CD14-positive monocyte (primary cell): ENCODE measurements around the gene LPCAT1. TPM values are rescaled to one million over a fixed set of nuclear protein-coding genes. Genes with fewer than 3 reads are reported as not detected.

Source experiments
- DNase-seq, 3 donors: peaks; one replicate each; pipeline ENCODE4 v3.0.0-alpha.2; 2011 to 2022
- H2AFZ ChIP-seq: 2 replicates; pipeline ENCODE4 v1.6.0; 2012; ENCODE audit warnings: mild to moderate bottlenecking, low read depth, low read length, inconsistent platforms; ENCODE audit not compliant: insufficient read depth, poor library complexity, severe bottlenecking
- H3K27ac ChIP-seq, 2 donors: 1 replicate in 1 of 2; 2 replicates in 1 of 2; pipeline ENCODE4 v1.5.1; 2012 to 2013; ENCODE audit warnings: low read length in 2 of 2, control low read depth in 1 of 2, inconsistent platforms in 1 of 2, low read depth in 1 of 2, mild to moderate bottlenecking in 1 of 2
- H3K27me3 ChIP-seq, 2 donors: one replicate each; pipeline versions ENCODE4 v1.6.0 to v1.6.1; 2011 to 2013; ENCODE audit warnings: low read length in 2 of 2; ENCODE audit not compliant: control insufficient read depth in 2 of 2, insufficient read depth in 2 of 2
- H3K36me3 ChIP-seq, 2 donors: replicated peaks in 1 of 2; 1 replicate in 1 of 2; 2 replicates in 1 of 2; pipeline versions ENCODE4 v1.5.1 to v1.6.1; 2012 to 2013; ENCODE audit warnings: low read length in 2 of 2, control low read depth in 1 of 2, inconsistent platforms in 1 of 2, mild to moderate bottlenecking in 1 of 2; ENCODE audit not compliant: insufficient read depth in 2 of 2, control insufficient read depth in 1 of 2
- H3K4me1 ChIP-seq, 2 donors: 1 replicate in 1 of 2; 2 replicates in 1 of 2; pipeline versions ENCODE4 v1.5.1 to v1.6.1; 2012 to 2013; ENCODE audit warnings: low read length in 2 of 2, control low read depth in 1 of 2, inconsistent platforms in 1 of 2, mild to moderate bottlenecking in 1 of 2, moderate library complexity in 1 of 2; ENCODE audit not compliant: insufficient read depth in 2 of 2, control insufficient read depth in 1 of 2
- H3K4me2 ChIP-seq: replicated peaks from 2 replicates; pipeline ENCODE3; 2012; ENCODE audit warnings: low read length, moderate library complexity, mild to moderate bottlenecking; ENCODE audit not compliant: poor library complexity, severe bottlenecking; ENCODE audit errors: extremely low read depth
- H3K4me3 ChIP-seq, 3 experiments: fragments of 200-600 bp in 1 of 3; sonication (generic) in 1 of 3; replicated peaks in 1 of 3; 1 replicate in 2 of 3; 2 replicates in 1 of 3; pipeline ENCODE4 v1.5.1; 2011 to 2013; ENCODE audit warnings: low read length in 3 of 3, mild to moderate bottlenecking in 3 of 3, control low read depth in 2 of 3, low read depth in 2 of 3, inconsistent platforms in 1 of 3, moderate library complexity in 1 of 3
- H3K79me2 ChIP-seq: 2 replicates; pipeline ENCODE4 v1.6.0; 2012; ENCODE audit warnings: mild to moderate bottlenecking, control low read depth, inconsistent platforms, low read length, moderate library complexity; ENCODE audit not compliant: insufficient read depth
- H3K9ac ChIP-seq: 2 replicates; pipeline ENCODE4 v1.6.0; 2017; ENCODE audit warnings: low read length, mild to moderate bottlenecking; ENCODE audit not compliant: insufficient read depth, poor library complexity, severe bottlenecking
- H3K9me3 ChIP-seq, 2 donors: replicated peaks in 1 of 2; 1 replicate in 1 of 2; 2 replicates in 1 of 2; pipeline versions ENCODE4 v1.5.1 to v1.6.1; 2012 to 2013; ENCODE audit warnings: low read length in 2 of 2, control low read depth in 1 of 2; ENCODE audit not compliant: control insufficient read depth in 1 of 2, insufficient read depth in 1 of 2
- H4K20me1 ChIP-seq: 2 replicates; pipeline ENCODE4 v1.6.0; 2012; ENCODE audit warnings: mild to moderate bottlenecking, low read length, control low read depth, moderate library complexity; ENCODE audit not compliant: insufficient read depth
- H3K27ac Mint-ChIP-seq, 7 donors: one replicate each; pipeline ENCODE4 v1.8.0; 2020; ENCODE audit warnings: mild to moderate bottlenecking in 7 of 7, mixed read lengths in 7 of 7, moderate library complexity in 6 of 7, inconsistent platforms in 2 of 7
- H3K27me3 Mint-ChIP-seq, 3 donors: one replicate each; pipeline ENCODE4 v1.8.0; 2021 to 2022; ENCODE audit warnings: low read depth in 3 of 3, mild to moderate bottlenecking in 3 of 3, mixed read lengths in 3 of 3, moderate library complexity in 3 of 3, inconsistent platforms in 1 of 3
- H3K36me3 Mint-ChIP-seq, 2 donors: one replicate each; pipeline ENCODE4 v1.8.0; 2020; ENCODE audit warnings: mixed read lengths in 2 of 2, inconsistent platforms in 1 of 2, mild to moderate bottlenecking in 1 of 2
- H3K4me1 Mint-ChIP-seq: one replicate; pipeline ENCODE4 v1.8.0; 2020; ENCODE audit warnings: mild to moderate bottlenecking, mixed read lengths
- H3K4me3 Mint-ChIP-seq, 2 donors: one replicate each; pipeline ENCODE4 v1.8.0; 2020; ENCODE audit warnings: mild to moderate bottlenecking in 2 of 2, mixed read lengths in 2 of 2, moderate library complexity in 1 of 2
- H3K9me3 Mint-ChIP-seq, 7 donors: one replicate each; pipeline ENCODE4 v1.8.0; 2020 to 2022; ENCODE audit warnings: mixed read lengths in 7 of 7, mild to moderate bottlenecking in 6 of 7, moderate library complexity in 6 of 7, inconsistent platforms in 2 of 7
- WGBS: methylation state at CpG from one replicate; pipeline ENCODE4 v1.1.5; 2013; ENCODE audit warnings: missing lambda C conversion rate; ENCODE audit not compliant: insufficient coverage; 5-methylcytosine and 5-hydroxymethylcytosine counted together
- intact Hi-C, 2 donors: fragments of 100-400 bp; cut with micrococcal nuclease; formaldehyde crosslinking; loops; one replicate each; pipeline versions ENCODE4 v1.15.0 to v1.15.1; 2023
- polyA plus RNA-seq, 3 donors: library from polyadenylated mRNA; depleted of rRNA in 1 of 3; unstranded in 2 of 3; stranded (reverse) in 1 of 3; fragments of 300-500 nt in 2 of 3; fragments of >200 nt in 1 of 3; fragmentation: Illumina TruSeq in 2 of 3; gene quantifications; 1 replicate in 2 of 3; 2 replicates in 1 of 3; pipeline ENCODE4 v1.2.3, GENCODE V29; 2012 to 2021
- TF ChIP-seq, protein P1 (sequence below): fragments of 200-600 bp; IDR thresholded peaks from one replicate; pipeline ENCODE4 v1.8.0; 2022; ENCODE audit warnings: antibody characterized with exemption, mild to moderate bottlenecking

The LPCAT1 gene
- polyA plus RNA-seq, 3 donors, result 34.1 to 53.9 (median 34.8) TPM

DNA sequence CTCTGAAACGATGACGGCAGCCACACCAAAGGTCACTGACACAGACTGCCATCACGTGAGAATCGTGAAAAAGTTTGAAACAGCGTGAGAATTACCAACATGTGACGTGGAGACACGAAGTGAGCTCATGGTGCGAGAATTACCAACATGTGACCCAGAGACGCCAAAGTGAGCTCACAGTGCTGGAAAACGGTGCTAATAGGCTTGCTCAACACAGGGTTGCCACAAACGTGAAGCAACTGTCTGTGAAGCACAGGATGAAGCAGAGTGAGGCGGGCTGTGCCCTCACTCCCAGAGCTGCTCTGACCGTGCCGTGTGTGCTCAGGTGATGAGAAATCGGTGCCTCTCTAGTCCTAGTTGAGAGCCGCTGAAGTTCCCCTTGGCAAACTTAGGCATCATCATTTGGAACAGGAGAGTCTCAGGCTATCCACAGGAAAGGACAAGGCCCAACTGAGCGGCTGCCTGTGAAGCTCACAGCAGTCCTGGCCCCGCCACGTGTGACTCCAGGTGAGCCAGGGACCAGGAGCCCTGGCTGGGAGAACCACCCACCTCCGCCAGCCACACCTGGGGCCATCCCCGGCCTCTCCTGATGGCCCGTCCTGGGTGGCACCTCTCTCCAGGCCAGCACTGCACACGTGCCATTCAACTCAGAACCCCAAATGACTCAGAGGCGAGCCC lies 48.8 kb downstream of the LPCAT1 start:
- peaks cover 52% of the 10 kb centered on the region for H3K4me1 Mint-ChIP-seq
- H3K36me3 Mint-ChIP-seq, result peaks cover 71 to 85% of the 10 kb centered on the region in 2 donors
- H3K36me3 ChIP-seq, result peaks cover 53 to 68% of the 10 kb centered on the region in 2 donors
- no peaks in the 10 kb centered on the region for H3K27me3 ChIP-seq
- H3K9ac ChIP-seq, result no peak overlapping the region
- H3K27ac ChIP-seq, result peak overlapping the region; percentile 41 to 59
- peak; percentile 78 to 82 (median 81) for DNase-seq
- no peak overlapping the region for H3K4me3 Mint-ChIP-seq
- peak overlapping the region; percentile 75 to 100 (median 91) for H3K27ac Mint-ChIP-seq
- H2AFZ ChIP-seq, result no peak overlapping the region
- TF ChIP-seq, protein P1, sequence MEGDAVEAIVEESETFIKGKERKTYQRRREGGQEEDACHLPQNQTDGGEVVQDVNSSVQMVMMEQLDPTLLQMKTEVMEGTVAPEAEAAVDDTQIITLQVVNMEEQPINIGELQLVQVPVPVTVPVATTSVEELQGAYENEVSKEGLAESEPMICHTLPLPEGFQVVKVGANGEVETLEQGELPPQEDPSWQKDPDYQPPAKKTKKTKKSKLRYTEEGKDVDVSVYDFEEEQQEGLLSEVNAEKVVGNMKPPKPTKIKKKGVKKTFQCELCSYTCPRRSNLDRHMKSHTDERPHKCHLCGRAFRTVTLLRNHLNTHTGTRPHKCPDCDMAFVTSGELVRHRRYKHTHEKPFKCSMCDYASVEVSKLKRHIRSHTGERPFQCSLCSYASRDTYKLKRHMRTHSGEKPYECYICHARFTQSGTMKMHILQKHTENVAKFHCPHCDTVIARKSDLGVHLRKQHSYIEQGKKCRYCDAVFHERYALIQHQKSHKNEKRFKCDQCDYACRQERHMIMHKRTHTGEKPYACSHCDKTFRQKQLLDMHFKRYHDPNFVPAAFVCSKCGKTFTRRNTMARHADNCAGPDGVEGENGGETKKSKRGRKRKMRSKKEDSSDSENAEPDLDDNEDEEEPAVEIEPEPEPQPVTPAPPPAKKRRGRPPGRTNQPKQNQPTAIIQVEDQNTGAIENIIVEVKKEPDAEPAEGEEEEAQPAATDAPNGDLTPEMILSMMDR, result no peak
- no peak overlapping the region for H3K4me3 ChIP-seq
- H3K9me3 ChIP-seq, result no peaks in the 10 kb centered on the region
- peaks cover 4% of the 10 kb centered on the region for H3K79me2 ChIP-seq
- intact Hi-C loops, result loop anchor here (2.0 to 10.0 kb wide), 5 partner anchors 42 to 370 kb away; partner anchors contain the start of gene CLPTM1L (in 1 of the 2)
- H3K9me3 Mint-ChIP-seq, result peaks cover 0 to 2% (median 0%) of the 10 kb centered on the region in 7 donors
- H3K27me3 Mint-ChIP-seq, result peaks cover 0 to 2% (median 0%) of the 10 kb centered on the region in 3 donors
- H3K4me2 ChIP-seq, result no peak overlapping the region
- WGBS, result 77% methylated on average over 23 of the region's 24 CpGs
- no peaks in the 10 kb centered on the region for H4K20me1 ChIP-seq
- peaks cover 38 to 44% of the 10 kb centered on the region in 2 donors for H3K4me1 ChIP-seq

DNA sequence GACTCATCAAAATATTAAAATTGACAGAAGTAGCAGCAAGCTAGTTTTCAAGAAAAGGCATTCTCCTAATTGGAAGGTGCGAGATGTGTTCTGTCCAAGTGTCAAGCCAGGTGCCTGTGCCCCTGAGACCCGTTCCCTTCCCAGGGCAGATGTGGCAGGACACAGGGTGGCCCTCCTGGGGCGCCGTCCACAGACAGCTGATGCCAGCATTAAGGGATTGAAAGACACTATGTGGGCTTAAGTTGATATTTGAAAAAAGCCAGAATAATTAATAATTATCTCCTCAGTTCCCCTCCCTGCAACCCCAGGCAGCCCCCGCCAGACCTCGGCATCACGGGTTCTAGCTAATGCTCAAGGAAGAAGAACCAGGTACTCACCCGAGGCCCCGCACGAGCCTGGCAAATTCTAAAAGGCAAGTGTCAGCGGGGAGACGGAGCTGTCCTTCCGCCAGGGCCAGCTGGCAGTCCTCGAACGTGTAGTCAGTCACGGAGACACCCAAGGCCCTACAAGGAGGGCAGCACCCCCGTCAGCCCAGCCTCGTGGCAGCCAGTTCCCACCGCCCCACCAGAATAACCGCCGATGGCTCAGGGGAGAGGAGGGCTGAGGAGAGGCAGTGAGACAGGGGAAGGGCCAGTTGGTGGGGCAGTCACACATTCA lies 49.4 kb downstream of the LPCAT1 start:
- Histone ChIP-seq H3K9me3 (no peaks in the 10 kb centered on the region), H3K27ac (peak overlapping the region; percentile 22 to 59), H3K27me3 (no peaks in the 10 kb centered on the region), H2AFZ (no peak overlapping the region), H3K4me2 (no peak overlapping the region), H4K20me1 (no peaks in the 10 kb centered on the region), H3K9ac (no peak overlapping the region), H3K79me2 (peaks cover 4% of the 10 kb centered on the region), H3K4me1 (peaks cover 32 to 37% of the 10 kb centered on the region in 2 donors), H3K4me3 (no peak overlapping the region), H3K36me3 (peaks cover 53 to 73% of the 10 kb centered on the region in 2 donors)
- Mint-ChIP-seq H3K4me3 (no peak overlapping the region), H3K27me3 (peaks cover 0 to 2% (median 0%) of the 10 kb centered on the region in 3 donors), H3K4me1 (peaks cover 47% of the 10 kb centered on the region), H3K36me3 (peaks cover 74 to 92% of the 10 kb centered on the region in 2 donors), H3K27ac (peak overlapping the region in 6 of 7 donors; percentile 80 to 100 (median 92)), H3K9me3 (peaks cover 0 to 2% (median 0%) of the 10 kb centered on the region in 7 donors)
- intact Hi-C loops, result loop anchor here (2.0 to 10.0 kb wide), 3 partner anchors 90 to 370 kb away; partner anchors contain the start of gene CLPTM1L (in 1 of the 2)
- TF ChIP-seq, protein P1, result no peak
- no peak for DNase-seq
- whole genome bisulfite sequencing, result 100% methylated on average over 13 of the region's 21 CpGs
